Nephron (organoid): Measurements from ENCODE around the gene MSH5.

Source experiments
- H3K27ac Mint-ChIP-seq, 3 experiments: 2 replicates each; pipeline ENCODE4 v1.8.0; 2020; ENCODE audit warnings: mixed read lengths in 3 of 3, mild to moderate bottlenecking in 2 of 3, moderate library complexity in 1 of 3
- H3K27me3 Mint-ChIP-seq: 2 replicates; pipeline ENCODE4 v1.8.0; 2021; ENCODE audit warnings: low read depth, mild to moderate bottlenecking, moderate library complexity, mixed read lengths
- H3K36me3 Mint-ChIP-seq: 2 replicates; pipeline ENCODE4 v1.8.0; 2020; ENCODE audit warnings: low read depth, mixed read lengths
- H3K4me1 Mint-ChIP-seq: 2 replicates; pipeline ENCODE4 v1.8.0; 2020; ENCODE audit warnings: mixed read lengths
- H3K4me3 Mint-ChIP-seq, 3 experiments: 2 replicates each; pipeline ENCODE4 v1.8.0; 2020; ENCODE audit warnings: mild to moderate bottlenecking in 3 of 3, mixed read lengths in 3 of 3, moderate library complexity in 2 of 3
- H3K9me3 Mint-ChIP-seq: 2 replicates; pipeline ENCODE4 v1.8.0; 2020; ENCODE audit warnings: mixed read lengths
- CTCF ChIP-seq, 3 experiments: fragments of 200-600 bp; sonication (generic); IDR thresholded peaks; one replicate each; pipeline ENCODE4 v1.5.0; 2021; ENCODE audit warnings: antibody characterized with exemption in 3 of 3; ENCODE audit not compliant: unreplicated experiment in 3 of 3

Gene MSH5

GRCh38 chr6:31778193-31778592 is 38.4 kb downstream of the MSH5 start:
- H3K27ac Mint-ChIP-seq, result peak overlapping the region in 2 of 3 experiments; percentile 76 to 93
- no peak overlapping the region for H3K4me3 Mint-ChIP-seq
- TF ChIP-seq CTCF (IDR thresholded peaks at IDR 0.05; ENCODE audit: unreplicated experiment in 3 of 3), result no peak
- no peaks in the 10 kb centered on the region for H3K27me3 Mint-ChIP-seq
- H3K4me1 Mint-ChIP-seq, result no peaks in the 10 kb centered on the region
- H3K36me3 Mint-ChIP-seq, result peaks cover 16% of the 10 kb centered on the region
- H3K9me3 Mint-ChIP-seq, result no peaks in the 10 kb centered on the region

- Mint-ChIP-seq H3K36me3 (peaks cover 19% of the 10 kb centered on the region), H3K4me1 (no peaks in the 10 kb centered on the region), H3K27me3 (no peaks in the 10 kb centered on the region), H3K9me3 (no peaks in the 10 kb centered on the region), H3K4me3 (no peak overlapping the region), H3K27ac (no peak overlapping the region)
- TF ChIP-seq CTCF (IDR thresholded peaks at IDR 0.05; ENCODE audit: unreplicated experiment in 3 of 3), result no peak
Measured at GRCh38 chr6:31778999-31779885, 39.4 kb downstream of the MSH5 start.

GRCh38 chr6:31779908-31780307 is 40.1 kb downstream of the MSH5 start:
- Mint-ChIP-seq H3K27me3 (no peaks in the 10 kb centered on the region), H3K4me1 (no peaks in the 10 kb centered on the region), H3K4me3 (no peak overlapping the region), H3K9me3 (no peaks in the 10 kb centered on the region), H3K27ac (no peak overlapping the region), H3K36me3 (peaks cover 26% of the 10 kb centered on the region)
- no peak for TF ChIP-seq CTCF (IDR thresholded peaks at IDR 0.05; ENCODE audit: unreplicated experiment in 3 of 3)

- Mint-ChIP-seq H3K4me1 (no peaks in the 10 kb centered on the region), H3K27me3 (no peaks in the 10 kb centered on the region), H3K9me3 (no peaks in the 10 kb centered on the region), H3K27ac (peak overlapping the region in 1 of 3 experiments; percentile 25), H3K36me3 (peaks cover 29% of the 10 kb centered on the region), H3K4me3 (no peak overlapping the region)
- no peak for TF ChIP-seq CTCF (IDR thresholded peaks at IDR 0.05; ENCODE audit: unreplicated experiment in 3 of 3)
Measured at GRCh38 chr6:31780507-31781243, 40.9 kb downstream of the MSH5 start.

- no peaks in the 10 kb centered on the region for H3K9me3 Mint-ChIP-seq
- no peak for TF ChIP-seq CTCF (IDR thresholded peaks at IDR 0.05; ENCODE audit: unreplicated experiment in 3 of 3)
- H3K27ac Mint-ChIP-seq, result no peak overlapping the region
- no peak overlapping the region for H3K4me3 Mint-ChIP-seq
- no peaks in the 10 kb centered on the region for H3K27me3 Mint-ChIP-seq
- no peaks in the 10 kb centered on the region for H3K4me1 Mint-ChIP-seq
- peaks cover 29% of the 10 kb centered on the region for H3K36me3 Mint-ChIP-seq
Measured at GRCh38 chr6:31781244-31782125, 41.7 kb downstream of the MSH5 start.
